Stimulated activated CD4-positive, alpha-beta T cell treated with anti-CD3 and anti-CD28 coated beads, Interleukin-2, amount 100 ng/mL, for 24 hours (primary cell): ENCODE data around the gene NID2.
A peak's percentile ranks its signal among the peaks of the same experiment; 100 is the strongest.

ENCODE experiments used
- DNase-seq, 2 donors: peaks; one replicate each; pipeline ENCODE4 v3.0.0-alpha.2; 2020

The NID2 gene

DNA sequence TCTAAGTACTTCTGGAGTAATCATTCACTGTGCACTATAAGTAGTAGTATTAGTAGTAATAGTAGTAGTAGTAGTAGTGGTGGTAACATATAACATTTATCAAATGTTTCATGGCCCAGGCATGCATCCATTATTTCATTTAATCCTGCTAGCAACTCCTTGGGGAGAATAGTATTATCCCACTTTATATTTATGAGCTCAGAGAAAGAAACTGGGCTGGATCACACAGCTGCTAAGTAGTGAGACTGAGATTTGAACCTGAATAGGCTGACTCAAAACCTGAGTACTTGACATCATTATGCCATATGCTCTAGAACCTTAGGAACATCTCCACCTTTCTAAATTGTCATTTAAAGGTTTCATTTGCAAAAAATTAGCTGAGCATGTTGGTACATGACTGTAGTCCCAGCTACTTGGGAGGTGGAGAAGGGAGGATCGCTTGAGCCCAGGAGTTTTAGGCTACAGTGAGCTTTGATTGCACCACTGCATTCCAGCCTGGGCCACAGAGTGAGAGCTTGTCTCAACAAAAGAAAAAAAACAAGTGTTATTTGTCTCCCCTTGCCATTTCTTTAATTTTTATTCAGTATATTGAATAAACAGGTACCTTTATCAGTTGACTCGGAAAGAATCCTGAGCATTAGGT is 11.4 kb upstream of the NID2 start:
- DNase-seq: no peak

DNA sequence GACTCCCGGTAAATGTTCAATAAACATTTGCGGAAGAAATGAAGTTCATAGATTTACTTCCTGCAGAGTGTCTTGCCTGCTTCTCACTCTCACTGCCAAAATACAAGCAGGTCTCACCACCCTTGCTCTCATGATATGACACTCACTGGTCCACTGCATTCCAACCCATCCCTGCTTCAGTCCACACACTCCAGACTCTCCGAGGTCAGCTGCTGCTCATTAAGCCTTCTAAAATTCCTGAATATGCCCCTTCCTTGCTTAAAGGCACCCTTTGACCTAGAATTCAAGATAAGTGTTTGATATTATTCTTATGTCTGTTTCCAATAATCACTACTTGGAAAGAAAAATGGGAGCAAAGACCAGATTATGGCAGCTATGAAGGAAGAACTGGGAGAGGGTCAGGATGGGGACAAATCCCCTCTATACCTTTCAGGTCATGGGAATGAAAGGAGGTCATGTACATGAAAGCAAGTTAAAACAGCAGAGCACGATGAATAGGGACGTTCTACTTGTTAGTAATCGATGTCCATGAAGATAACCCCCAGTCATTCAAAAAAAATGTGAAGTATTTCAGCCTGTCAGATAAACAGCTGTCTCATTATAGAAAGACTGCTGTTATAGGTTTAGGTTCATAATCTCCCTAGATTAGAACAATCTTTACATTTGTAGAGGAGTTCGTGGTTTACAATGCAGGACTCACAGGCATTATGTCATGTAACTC is 10.5 kb upstream of the NID2 start:
- DNase-seq: no peak

- no peak for DNase-seq
These were observed 9.9 kb upstream of the NID2 start for GRCh38 chr14:52078721-52079120.

DNA sequence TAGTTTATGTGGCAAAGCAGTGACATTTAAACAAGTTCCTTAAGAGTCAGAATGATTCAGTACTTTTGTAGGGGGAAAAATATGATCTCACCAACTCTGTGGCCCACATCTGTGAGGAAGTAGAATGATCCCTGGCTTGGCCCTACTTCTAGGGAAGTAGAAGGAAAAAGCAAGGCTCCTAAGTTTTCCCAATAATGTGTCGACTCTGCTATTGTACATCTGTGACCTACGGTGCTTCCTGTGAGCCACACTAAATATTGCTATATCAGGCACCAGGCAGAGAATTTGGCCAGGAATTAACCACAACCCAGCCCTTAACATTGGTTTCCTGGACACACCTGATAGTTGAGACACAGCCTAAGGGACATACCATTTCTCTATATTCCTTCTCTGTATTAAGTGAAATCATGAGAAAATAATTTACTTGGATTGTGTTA is 9.3 kb upstream of the NID2 start:
- DNase-seq: no peak

GRCh38 chr14:52077256-52077979 is 8.6 kb upstream of the NID2 start:
- DNase-seq: no peak

DNA sequence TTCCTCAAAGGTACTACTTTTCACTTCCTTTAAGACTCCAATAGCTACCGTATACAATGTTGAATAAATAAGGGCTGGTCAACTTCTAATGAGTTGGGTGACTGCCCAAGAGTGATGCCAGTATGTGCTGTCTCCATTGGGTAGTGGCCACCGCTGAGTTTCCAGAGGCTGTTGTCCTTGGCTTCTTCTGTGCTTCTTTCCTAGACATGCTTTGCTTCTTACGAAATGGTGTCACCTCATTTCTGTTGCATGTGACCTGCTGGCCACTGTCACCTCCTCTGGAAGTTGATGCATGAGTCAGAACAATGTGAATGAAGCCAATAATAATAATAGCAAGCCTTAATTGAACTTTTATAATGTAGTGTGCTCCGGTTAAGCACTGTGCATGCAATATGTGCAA is 7.5 kb upstream of the NID2 start:
- no peak for DNase-seq

DNA sequence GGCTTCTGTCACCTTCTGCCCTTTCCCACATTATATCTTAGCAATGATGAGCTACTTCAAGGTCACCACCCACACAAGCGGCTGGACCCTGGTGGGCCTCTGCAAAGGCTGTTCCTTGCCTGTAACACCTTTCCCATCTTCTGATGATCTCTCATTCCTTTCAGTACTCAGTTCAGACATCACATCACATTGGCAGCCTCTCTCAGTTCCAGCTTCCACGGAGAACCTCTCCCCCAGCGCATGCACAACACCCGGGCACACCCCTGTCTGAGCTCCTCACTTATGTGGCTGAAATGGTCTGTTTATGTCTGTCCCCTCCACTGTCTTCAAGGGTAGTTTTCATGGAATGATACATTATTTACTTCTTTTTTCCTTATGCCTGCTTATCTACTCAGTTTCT is 6.5 kb upstream of the NID2 start:
- DNase-seq: no peak

GRCh38 chr14:52073251-52073650 is 4.4 kb upstream of the NID2 start:
- no peak for DNase-seq

- no peak for DNase-seq
These were observed 3.5 kb upstream of the NID2 start for GRCh38 chr14:52072266-52072780.

GRCh38 chr14:52071675-52072074 is 2.8 kb upstream of the NID2 start:
- no peak for DNase-seq

DNA sequence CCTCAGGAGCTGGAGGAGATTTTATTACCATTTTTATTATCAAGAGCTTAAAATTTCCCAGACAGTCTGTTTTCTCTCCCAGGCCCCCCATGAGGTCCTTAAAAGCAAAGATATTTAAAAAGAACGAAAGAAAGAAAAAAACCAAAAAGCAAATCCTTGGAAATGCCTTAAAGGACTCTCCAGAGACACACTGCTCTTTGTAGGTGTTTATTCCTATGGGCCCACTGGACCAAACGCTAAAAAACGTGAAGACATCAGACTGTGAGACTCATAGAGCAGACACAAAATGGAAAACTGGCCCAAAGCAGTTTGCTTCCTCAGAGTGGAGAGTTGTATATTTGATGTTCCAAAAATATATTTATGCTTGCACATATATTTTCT is 1.2 kb upstream of the NID2 start:
- no peak for DNase-seq

GRCh38 chr14:52069307-52070050 is 620 bp upstream of the NID2 start:
- peak; percentile 18 to 25 for DNase-seq

DNA sequence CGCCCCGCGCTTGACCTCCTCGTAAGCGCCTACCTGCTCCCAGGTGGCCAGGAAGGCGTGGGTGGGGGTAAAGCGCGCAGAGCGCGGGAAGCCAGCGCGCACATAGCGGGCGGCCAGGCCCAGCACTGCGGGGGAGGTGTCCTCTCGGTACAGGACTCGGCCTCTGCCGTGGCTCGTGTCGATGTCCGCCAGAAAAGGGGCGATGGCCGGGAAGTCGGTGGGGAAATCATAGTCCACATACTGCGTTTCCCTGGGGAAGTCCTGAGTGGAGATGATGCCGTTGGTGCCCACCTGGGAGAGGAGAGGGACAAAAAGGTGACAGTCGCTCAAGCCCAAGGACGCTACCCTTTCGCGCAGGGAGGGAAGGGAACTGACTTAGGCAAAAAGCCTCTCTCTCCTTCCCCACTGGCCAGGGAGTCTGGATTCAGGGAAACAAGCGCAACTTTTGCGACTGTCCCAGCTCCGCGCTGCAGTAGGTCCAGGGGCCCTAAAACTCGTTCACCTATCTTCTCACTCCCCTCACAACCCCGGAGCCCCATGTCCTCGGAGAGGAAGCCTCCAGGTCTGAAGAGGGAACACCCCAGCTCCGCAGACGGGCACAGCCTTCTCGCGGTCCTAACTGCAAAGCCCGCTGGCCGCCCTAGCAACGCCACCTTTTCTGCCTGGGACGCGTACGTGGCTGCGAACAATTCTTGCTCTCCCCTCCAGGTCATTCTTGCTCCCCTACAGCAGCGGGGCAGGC is 815 bp downstream of the NID2 start:
- DNase-seq: peak; percentile 22 to 35

GRCh38 chr14:52064174-52064573 is 4.7 kb downstream of the NID2 start:
- no peak for DNase-seq

DNA sequence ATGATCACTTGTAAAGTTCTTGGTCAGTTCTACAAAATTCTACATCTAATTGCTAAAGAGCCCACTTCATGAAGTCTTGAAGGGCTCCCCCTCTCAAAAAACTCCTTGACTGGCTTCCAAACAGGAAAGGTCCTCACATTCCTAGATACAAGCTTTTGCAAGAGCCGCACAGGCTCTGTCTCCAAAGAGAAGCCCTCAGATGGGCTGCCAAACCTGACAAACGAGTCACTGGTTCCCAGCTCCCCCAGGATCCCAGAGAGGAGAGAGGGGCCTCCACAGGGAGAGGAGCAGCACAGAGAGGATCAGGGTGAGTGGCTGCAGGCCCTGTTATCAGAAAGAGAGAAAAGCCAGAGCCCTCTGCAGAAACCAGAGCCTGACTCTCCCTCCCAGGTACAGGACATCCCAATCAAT is 5.8 kb downstream of the NID2 start:
- no peak for DNase-seq

GRCh38 chr14:52061890-52062289 is 7.0 kb downstream of the NID2 start:
- no peak for DNase-seq

- DNase-seq: no peak
These were observed 7.5 kb downstream of the NID2 start for GRCh38 chr14:52061390-52061789.

GRCh38 chr14:52060080-52060479 is 8.8 kb downstream of the NID2 start:
- no peak for DNase-seq

DNA sequence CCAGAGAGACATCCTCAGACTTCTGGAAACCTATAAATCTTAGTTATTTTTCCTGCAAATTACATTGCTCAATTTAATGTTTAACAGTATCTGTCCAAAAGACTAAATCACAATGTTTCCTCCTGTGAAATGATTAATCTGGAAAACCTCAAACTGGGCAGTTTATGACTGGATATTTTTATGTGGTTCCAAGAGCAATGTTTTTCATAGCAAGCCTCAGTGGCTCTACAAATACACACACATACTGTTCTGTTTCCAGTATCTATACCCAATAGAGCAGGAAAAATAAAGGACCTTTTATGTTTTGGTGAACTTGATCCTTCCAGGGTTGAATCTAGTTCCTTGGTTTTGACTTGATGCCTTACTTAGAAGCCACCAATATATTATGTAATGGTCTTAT is 9.2 kb downstream of the NID2 start:
- DNase-seq: no peak

DNA sequence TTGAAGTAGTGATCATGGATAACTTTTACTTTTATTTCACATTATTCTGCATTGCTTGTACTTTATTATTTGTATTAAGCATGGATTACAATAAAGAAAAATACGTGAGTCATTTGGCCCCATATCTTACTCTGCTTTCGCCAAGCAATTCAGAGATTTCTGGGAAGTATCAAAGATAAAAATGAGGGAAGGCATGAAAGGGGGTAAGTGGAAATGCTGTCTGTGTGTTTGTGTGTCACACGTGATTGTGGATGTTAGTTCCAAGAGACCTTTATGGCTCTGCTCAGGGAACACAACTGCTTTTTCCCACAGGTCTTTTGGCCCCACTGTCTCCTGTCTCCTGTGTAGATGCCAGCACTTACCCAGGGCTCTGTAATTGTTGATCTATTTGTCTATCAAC is 10.5 kb downstream of the NID2 start:
- DNase-seq: no peak

GRCh38 chr14:52055167-52055566 is 13.7 kb downstream of the NID2 start:
- no peak for DNase-seq

GRCh38 chr14:52054678-52055077 is 14.2 kb downstream of the NID2 start:
- no peak for DNase-seq
